PC-3 (cell line): ENCODE data around the gene NR2C2.

Experiments used
- CTCF ChIP-seq: fragments of 300-600 bp; sonication (generic); conservative IDR thresholded peaks from 2 replicates; pipeline ENCODE4 v1.5.1; 2017; ENCODE audit warnings: antibody characterized with exemption, low read depth, mild to moderate bottlenecking, low read length
- EZH2 ChIP-seq: fragments of 300-600 bp; sonication (generic); IDR thresholded peaks from one replicate; pipeline ENCODE4 v1.6.1; 2017; ENCODE audit warnings: antibody characterized with exemption, mild to moderate bottlenecking, low read length; ENCODE audit not compliant: unreplicated experiment
- EZH2phosphoT487 ChIP-seq: fragments of 300-600 bp; sonication (generic); IDR thresholded peaks from 2 replicates; pipeline ENCODE4 v1.6.1; 2018; ENCODE audit warnings: mild to moderate bottlenecking, antibody characterized with exemption, low read length, borderline replicate concordance

- TF ChIP-seq CTCF (no peak), EZH2 (no peak), EZH2phosphoT487 (no peak)
These were observed 17.9 kb upstream of the NR2C2 start for GRCh38 chr3:14929310-14930074.
